ENCODE results near the gene TUBB6. TPM values are rescaled to one million over a fixed set of nuclear protein-coding genes. Genes with fewer than 3 reads are reported as not detected.

TUBB6 gene
- total RNA-seq, 6 experiments from 2014 or later = 2.4 to 18.5 (median 9.0) TPM

- Histone ChIP-seq H3K4me1 (no peaks in the 10 kb centered on the region), H3K9me3 (no peaks in the 10 kb centered on the region), H3K27ac (no peak overlapping the region), H3K36me3 (no peaks in the 10 kb centered on the region), H3K27me3 (no peaks in the 10 kb centered on the region), H3K4me3 (no peak overlapping the region)
- intact Hi-C loops (cut with DNase I) = no loop called here
- DNase-seq (no peak), ATAC-seq (peak in 1 of 4 donors; percentile 18)
- WGBS (ENCODE audit: insufficient coverage, low coverage, low lambda C conversion rate, missing lambda C conversion rate) = 79% methylated on average over 9 of the region's 18 CpGs
- TF ChIP-seq CTCF (IDR thresholded peaks at IDR 0.05) (no peak), POLR2A (IDR thresholded peaks at IDR 0.05) (no peak)
These were observed 12.5 kb upstream of the TUBB6 start for GRCh38 chr18:12295389-12296086.

GRCh38 chr18:12296087-12296403 lies 12.0 kb upstream of the TUBB6 start:
- H3K4me1 ChIP-seq = no peaks in the 10 kb centered on the region
- DNase-seq (no peak), ATAC-seq (no peak)
- H3K27ac ChIP-seq = no peak overlapping the region
- intact Hi-C loops (cut with DNase I) = no loop called here
- no peak overlapping the region for H3K4me3 ChIP-seq
- no CpG with 5 or more reads among the region's 3 CpGs for WGBS (ENCODE audit: insufficient coverage, low coverage, low lambda C conversion rate, missing lambda C conversion rate)
- H3K9me3 ChIP-seq = no peaks in the 10 kb centered on the region
- no peaks in the 10 kb centered on the region for H3K36me3 ChIP-seq
- TF ChIP-seq POLR2A (IDR thresholded peaks at IDR 0.05) (no peak), CTCF (IDR thresholded peaks at IDR 0.05) (no peak)
- H3K27me3 ChIP-seq = no peaks in the 10 kb centered on the region

- Histone ChIP-seq H3K4me1 (no peaks in the 10 kb centered on the region), H3K27ac (no peak overlapping the region), H3K36me3 (no peaks in the 10 kb centered on the region), H3K9me3 (no peaks in the 10 kb centered on the region), H3K27me3 (no peaks in the 10 kb centered on the region), H3K4me3 (no peak overlapping the region)
- TF ChIP-seq POLR2A (IDR thresholded peaks at IDR 0.05) (no peak), CTCF (IDR thresholded peaks at IDR 0.05) (no peak)
- DNase-seq = no peak
- ATAC-seq = no peak
- intact Hi-C loops (cut with DNase I) = no loop called here
- WGBS (ENCODE audit: insufficient coverage, low coverage, low lambda C conversion rate, missing lambda C conversion rate) = 29% methylated on average over 1 of the region's 1 CpG
These were observed 11.6 kb upstream of the TUBB6 start for GRCh38 chr18:12296457-12296856.

GRCh38 chr18:12299862-12300261 lies 8.2 kb upstream of the TUBB6 start:
- Histone ChIP-seq H3K4me1 (no peaks in the 10 kb centered on the region), H3K27me3 (no peaks in the 10 kb centered on the region), H3K36me3 (no peaks in the 10 kb centered on the region), H3K9me3 (no peaks in the 10 kb centered on the region), H3K4me3 (no peak overlapping the region), H3K27ac (no peak overlapping the region)
- TF ChIP-seq CTCF (IDR thresholded peaks at IDR 0.05) = no peak
- no peak for TF ChIP-seq POLR2A (IDR thresholded peaks at IDR 0.05)
- 63% methylated on average over 2 of the region's 2 CpGs for WGBS (ENCODE audit: insufficient coverage, low coverage, low lambda C conversion rate, missing lambda C conversion rate)
- ATAC-seq (no peak), DNase-seq (no peak)
- intact Hi-C loops (cut with DNase I) = no loop called here

Measured in right lobe of liver (tissue), 6 donors.